ENCODE measurements around the gene CHPT1.
"Not testable (repeated sequence)": the region's sequence is repeated elsewhere in the genome, so short reads cannot be mapped to it uniquely, and the experiment has no call there.

Gene CHPT1

GRCh38 chr12:101680647-101681046, 16.8 kb upstream of the CHPT1 start:
- DNase-seq (ENCODE audit: low spot score): no peak
- in situ Hi-C loops (cut with MboI; ENCODE audit: low sequenced_read_pairs, unreplicated experiment): no loop called here
- TF ChIP-seq CTCF (IDR thresholded peaks at IDR 0.05; ENCODE audit: borderline replicate concordance, control extremely low read depth, extremely low read depth, insufficient read depth, missing control alignments): no peak

- DNase-seq (ENCODE audit: low spot score); in situ Hi-C loops (cut with MboI; ENCODE audit: low sequenced_read_pairs, unreplicated experiment): not testable (repeated sequence)
Observed at GRCh38 chr12:101681627-101682026, 15.8 kb upstream of the CHPT1 start.

- no peak for TF ChIP-seq CTCF (IDR thresholded peaks at IDR 0.05; ENCODE audit: borderline replicate concordance, control extremely low read depth, extremely low read depth, insufficient read depth, missing control alignments)
- in situ Hi-C loops (cut with MboI; ENCODE audit: low sequenced_read_pairs, unreplicated experiment): no loop called here
- no peak for DNase-seq (ENCODE audit: low spot score)
Observed at GRCh38 chr12:101685092-101685491, 12.3 kb upstream of the CHPT1 start.

GRCh38 chr12:101686176-101686575, 11.3 kb upstream of the CHPT1 start:
- no peak for DNase-seq (ENCODE audit: low spot score)
- no peak for TF ChIP-seq CTCF (IDR thresholded peaks at IDR 0.05; ENCODE audit: borderline replicate concordance, control extremely low read depth, extremely low read depth, insufficient read depth, missing control alignments)
- in situ Hi-C loops (cut with MboI; ENCODE audit: low sequenced_read_pairs, unreplicated experiment): no loop called here

- TF ChIP-seq CTCF (IDR thresholded peaks at IDR 0.05; ENCODE audit: borderline replicate concordance, control extremely low read depth, extremely low read depth, insufficient read depth, missing control alignments): no peak
- in situ Hi-C loops (cut with MboI; ENCODE audit: low sequenced_read_pairs, unreplicated experiment): no loop called here
- DNase-seq (ENCODE audit: low spot score): no peak
Observed at GRCh38 chr12:101690544-101691098, 6.8 kb upstream of the CHPT1 start.

GRCh38 chr12:101691503-101692096, 5.8 kb upstream of the CHPT1 start:
- no peak for TF ChIP-seq CTCF (IDR thresholded peaks at IDR 0.05; ENCODE audit: borderline replicate concordance, control extremely low read depth, extremely low read depth, insufficient read depth, missing control alignments)
- in situ Hi-C loops (cut with MboI; ENCODE audit: low sequenced_read_pairs, unreplicated experiment): no loop called here

GRCh38 chr12:101694297-101694848, 3.1 kb upstream of the CHPT1 start:
- in situ Hi-C loops (cut with MboI; ENCODE audit: low sequenced_read_pairs, unreplicated experiment): no loop called here
- DNase-seq (ENCODE audit: low spot score): no peak
- TF ChIP-seq CTCF (IDR thresholded peaks at IDR 0.05; ENCODE audit: borderline replicate concordance, control extremely low read depth, extremely low read depth, insufficient read depth, missing control alignments): no peak

More at GRCh38 chr12:101691503-101692096, 5.8 kb upstream of the CHPT1 start:
- no peak for DNase-seq (ENCODE audit: low spot score)
